HUES64 (cell line): Measurements from ENCODE around the gene JAKMIP1.

ENCODE experiments used
- H3K27ac ChIP-seq: 2 replicates; pipeline ENCODE4 v1.7.0; 2013; ENCODE audit warnings: low read depth, low read length, inconsistent platforms
- H3K27me3 ChIP-seq: 2 replicates; pipeline ENCODE4 v1.6.1; 2013; ENCODE audit warnings: mild to moderate bottlenecking, low read length; ENCODE audit not compliant: insufficient read depth
- H3K36me3 ChIP-seq: 2 replicates; pipeline ENCODE4 v1.6.1; 2013; ENCODE audit warnings: mild to moderate bottlenecking, low read length; ENCODE audit not compliant: insufficient read depth
- H3K4me1 ChIP-seq: 2 replicates; pipeline ENCODE4 v1.6.1; 2013; ENCODE audit warnings: mild to moderate bottlenecking, low read length, moderate library complexity; ENCODE audit not compliant: insufficient read depth
- H3K4me3 ChIP-seq: 2 replicates; pipeline ENCODE4 v1.5.1; 2013; ENCODE audit warnings: mild to moderate bottlenecking, low read length, moderate library complexity
- H3K9ac ChIP-seq: 2 replicates; pipeline ENCODE4 v1.6.1; 2013; ENCODE audit warnings: mild to moderate bottlenecking, low read depth, low read length
- H3K9me3 ChIP-seq: 2 replicates; pipeline ENCODE4 v1.6.1; 2013; ENCODE audit warnings: low read depth, low read length; ENCODE audit not compliant: insufficient read depth
- WGBS: fragments of 150-250, 120-280 bp; methylation state at CpG from one replicate; pipeline ENCODE4 v1.1.7; 2013; ENCODE audit warnings: missing lambda C conversion rate; 5-methylcytosine and 5-hydroxymethylcytosine counted together

Gene JAKMIP1

DNA sequence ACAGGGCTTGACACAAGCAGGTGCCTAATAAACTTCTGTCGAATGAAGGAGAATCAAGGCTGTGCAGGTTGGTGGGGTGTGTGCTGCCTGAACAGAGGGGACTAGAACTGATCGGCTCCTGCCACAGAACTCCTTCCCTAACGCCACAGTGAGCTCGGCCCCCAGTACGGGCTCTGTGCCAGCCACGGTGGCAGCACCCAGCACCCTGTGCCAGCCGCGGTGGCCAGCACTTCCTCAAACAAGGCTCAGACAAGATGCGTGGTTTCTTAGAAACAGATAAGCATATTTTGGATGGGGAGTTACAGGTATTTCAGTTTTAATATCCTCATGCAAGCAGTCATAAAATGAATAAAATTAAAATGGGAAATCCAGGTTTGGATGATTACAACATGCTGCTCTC is 156.1 kb downstream of the JAKMIP1 start:
- Histone ChIP-seq H3K4me3 (no peak overlapping the region), H3K36me3 (no peaks in the 10 kb centered on the region)

DNA sequence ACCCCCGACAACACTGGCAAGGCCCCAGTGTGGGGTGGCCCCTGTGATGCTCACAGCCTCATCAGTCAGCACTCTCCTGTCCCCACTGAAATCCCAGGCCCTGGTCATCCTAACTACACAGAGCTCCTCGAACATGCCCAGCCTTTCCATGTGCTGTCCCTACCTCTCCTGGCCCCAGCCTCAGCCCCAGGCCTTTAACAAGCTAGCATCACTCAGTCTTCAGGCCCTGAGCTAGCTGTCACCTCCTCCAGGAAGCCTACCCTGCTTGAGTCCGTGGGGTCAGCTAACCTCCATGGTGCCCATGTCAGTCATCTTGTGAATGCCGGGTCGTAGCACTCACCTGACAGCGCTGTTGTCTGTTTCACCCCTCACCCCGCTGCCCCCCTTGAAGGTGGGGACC is 156.5 kb downstream of the JAKMIP1 start:
- no peak overlapping the region for H3K9ac ChIP-seq
- H3K27ac ChIP-seq: no peak overlapping the region
- H3K9me3 ChIP-seq: no peaks in the 10 kb centered on the region
- 90% methylated on average over 7 of the region's 7 CpGs for WGBS
- peaks cover 9% of the 10 kb centered on the region; the same call in 1 of the 2 replicates for H3K27me3 ChIP-seq
- no peaks in the 10 kb centered on the region for H3K36me3 ChIP-seq
- no peak overlapping the region for H3K4me3 ChIP-seq
- no peaks in the 10 kb centered on the region for H3K4me1 ChIP-seq

More for the DNA sequence above, 156.1 kb downstream of the JAKMIP1 start:
- H3K27me3 ChIP-seq: peaks cover 7% of the 10 kb centered on the region; the same call in 1 of the 2 replicates
- H3K9me3 ChIP-seq: no peaks in the 10 kb centered on the region
- H3K9ac ChIP-seq: no peak overlapping the region
- no peaks in the 10 kb centered on the region for H3K4me1 ChIP-seq
- WGBS: 95% methylated on average over 9 of the region's 9 CpGs
- H3K27ac ChIP-seq: no peak overlapping the region

DNA sequence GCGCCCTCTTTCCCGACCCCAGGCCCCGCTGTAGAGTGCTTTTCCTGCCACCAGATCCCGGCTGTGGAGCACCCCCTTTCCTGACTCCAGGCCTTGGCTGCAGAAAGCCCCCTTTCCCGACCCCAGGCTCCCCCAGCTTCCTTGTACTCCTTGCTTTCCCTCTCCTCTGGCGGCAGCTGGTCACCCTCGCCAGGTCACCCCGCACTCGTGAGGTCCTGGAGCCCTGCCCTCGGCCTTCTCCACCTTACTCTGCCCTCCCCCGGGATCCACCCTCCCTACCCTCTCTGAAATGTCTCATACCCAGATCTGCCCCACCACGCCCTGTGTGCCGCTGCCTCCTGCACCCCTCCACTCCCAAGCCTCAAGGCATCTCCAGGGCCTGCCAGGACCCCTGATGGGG is 157.2 kb downstream of the JAKMIP1 start:
- WGBS: 95% methylated on average over 13 of the region's 13 CpGs
- no peak overlapping the region for H3K9ac ChIP-seq
- no peak overlapping the region for H3K4me3 ChIP-seq
- peaks cover 9% of the 10 kb centered on the region; the same call in 1 of the 2 replicates for H3K27me3 ChIP-seq
- no peaks in the 10 kb centered on the region for H3K4me1 ChIP-seq
- no peak overlapping the region for H3K27ac ChIP-seq
- no peaks in the 10 kb centered on the region for H3K36me3 ChIP-seq
- H3K9me3 ChIP-seq: no peaks in the 10 kb centered on the region

DNA sequence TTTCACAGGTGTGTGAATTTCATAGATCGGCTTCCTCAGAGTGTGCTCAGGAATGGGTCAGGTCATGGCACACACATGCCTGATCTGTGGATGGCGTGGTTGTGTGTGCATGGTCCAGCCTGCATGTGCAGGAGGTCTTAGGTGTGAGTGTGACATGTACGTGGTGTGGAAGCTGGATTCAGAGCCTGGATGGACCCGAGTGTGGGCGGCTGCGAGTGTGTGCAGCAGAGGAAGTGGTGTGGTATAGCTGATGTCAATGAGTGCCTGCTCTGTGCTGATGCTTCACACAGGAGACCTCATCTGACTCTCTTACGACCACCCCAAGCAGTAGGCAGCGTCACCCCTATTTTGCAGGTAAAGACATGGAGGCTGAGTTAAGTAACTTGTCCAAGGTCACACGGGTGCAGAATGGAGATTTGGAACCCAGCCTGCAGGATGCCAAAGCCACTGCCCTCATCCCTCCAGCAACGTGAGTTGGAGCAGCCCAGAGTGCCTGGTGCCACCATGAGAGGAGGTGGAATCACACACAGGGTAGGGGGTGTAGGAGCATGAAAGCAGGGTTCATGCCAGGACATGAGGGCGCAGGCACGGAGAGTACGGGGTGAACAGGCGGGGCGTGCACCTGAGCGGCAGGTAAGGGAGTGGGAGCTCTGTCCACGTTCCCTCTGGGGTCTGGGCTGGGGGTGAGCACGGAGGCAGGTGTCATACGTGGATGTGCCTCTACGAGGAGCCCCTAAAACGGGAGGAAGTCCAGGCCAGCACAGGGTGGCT is 157.9 kb downstream of the JAKMIP1 start:
- no peaks in the 10 kb centered on the region for H3K36me3 ChIP-seq
- no peak overlapping the region for H3K27ac ChIP-seq
- H3K27me3 ChIP-seq: peaks cover 9% of the 10 kb centered on the region; the same call in 1 of the 2 replicates
- H3K4me3 ChIP-seq: no peak overlapping the region
- no peaks in the 10 kb centered on the region for H3K4me1 ChIP-seq
- 95% methylated on average over 21 of the region's 21 CpGs for WGBS
- H3K9ac ChIP-seq: no peak overlapping the region
- no peaks in the 10 kb centered on the region for H3K9me3 ChIP-seq

- no peak overlapping the region for H3K27ac ChIP-seq
- no peaks in the 10 kb centered on the region for H3K4me1 ChIP-seq
- H3K27me3 ChIP-seq: peaks cover 9% of the 10 kb centered on the region; the same call in 1 of the 2 replicates
- H3K9me3 ChIP-seq: no peaks in the 10 kb centered on the region
- H3K9ac ChIP-seq: no peak overlapping the region
- no peak overlapping the region for H3K4me3 ChIP-seq
- 92% methylated on average over 5 of the region's 5 CpGs for WGBS
- H3K36me3 ChIP-seq: no peaks in the 10 kb centered on the region
Observed at GRCh38 chr4:6041800-6042199, 158.5 kb downstream of the JAKMIP1 start.

DNA sequence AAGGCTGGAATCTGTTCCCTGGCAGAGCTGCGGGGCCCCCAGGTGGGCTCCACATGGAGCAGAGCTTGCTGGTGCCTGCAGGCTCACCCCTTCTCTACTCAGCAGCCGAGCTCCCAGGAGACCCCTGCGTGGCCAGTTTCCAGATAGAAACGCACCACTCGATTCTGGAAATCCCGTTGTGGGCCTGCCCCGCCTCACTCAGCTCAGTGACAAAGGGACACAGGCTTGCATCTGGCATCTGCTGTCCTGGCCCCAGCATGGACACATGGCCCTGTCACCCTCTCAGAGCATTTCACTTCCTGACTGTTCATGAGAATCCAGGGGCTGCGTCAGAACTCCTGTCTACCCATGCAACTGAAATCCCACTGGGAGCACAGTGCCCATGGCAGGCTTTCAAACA is 161.6 kb downstream of the JAKMIP1 start:
- Histone ChIP-seq H3K4me1 (peaks cover 4% of the 10 kb centered on the region; the same call in 1 of the 2 replicates), H3K9ac (no peak overlapping the region), H3K27me3 (peaks cover 9% of the 10 kb centered on the region; the same call in 1 of the 2 replicates), H3K4me3 (no peak overlapping the region), H3K27ac (no peak overlapping the region), H3K36me3 (no peaks in the 10 kb centered on the region), H3K9me3 (no peaks in the 10 kb centered on the region)
- 93% methylated on average over 8 of the region's 8 CpGs for WGBS

DNA sequence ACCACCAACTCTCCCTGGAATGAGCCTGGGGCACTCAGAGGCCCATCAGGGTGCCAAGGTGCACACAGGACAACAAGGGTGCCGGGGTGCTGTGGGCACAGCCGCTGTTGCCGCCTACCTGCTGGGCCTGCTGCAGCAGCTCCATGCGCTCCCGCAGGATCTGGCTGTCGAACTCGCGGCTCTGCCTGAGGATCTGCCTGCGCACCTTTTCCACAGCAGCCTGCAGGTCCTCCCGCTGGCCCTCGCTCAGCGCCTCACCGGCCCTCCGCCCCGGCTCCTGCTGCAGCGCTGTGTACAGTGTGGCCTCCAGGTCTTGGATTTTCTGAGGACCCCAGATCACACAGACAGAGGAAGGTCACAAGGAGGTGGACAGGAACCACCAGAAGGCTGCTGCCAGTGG is 164.6 kb downstream of the JAKMIP1 start:
- Histone ChIP-seq H3K36me3 (no peaks in the 10 kb centered on the region), H3K27me3 (peaks cover 6% of the 10 kb centered on the region; the same call in 1 of the 2 replicates), H3K4me1 (peaks cover 4% of the 10 kb centered on the region; the same call in 1 of the 2 replicates), H3K9ac (no peak overlapping the region), H3K4me3 (no peak overlapping the region), H3K27ac (no peak overlapping the region), H3K9me3 (no peaks in the 10 kb centered on the region)
- WGBS: 94% methylated on average over 16 of the region's 16 CpGs

DNA sequence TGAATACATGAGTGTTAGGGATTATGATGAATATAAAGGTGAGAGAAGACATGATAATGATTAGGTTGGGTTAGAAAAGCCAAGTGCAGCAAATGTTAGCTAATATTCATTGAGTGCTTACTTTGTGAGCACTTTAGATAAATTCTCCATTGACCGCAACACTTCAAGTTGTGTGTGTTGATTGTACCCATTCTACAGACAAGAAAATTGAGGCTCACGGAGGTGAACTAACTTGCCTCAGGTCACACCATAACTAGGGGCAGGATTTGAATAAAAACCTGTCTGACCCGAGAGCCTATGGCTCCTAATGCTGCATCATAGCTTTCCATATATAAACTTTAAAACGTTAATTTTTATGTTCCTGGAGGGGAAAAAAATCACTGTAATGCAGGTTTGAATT is 167.0 kb downstream of the JAKMIP1 start:
- no peak overlapping the region for H3K27ac ChIP-seq

GRCh38 chr4:6032249-6033244 is 167.8 kb downstream of the JAKMIP1 start:
- no peaks in the 10 kb centered on the region for H3K9me3 ChIP-seq
- 86% methylated on average over 11 of the region's 11 CpGs for WGBS
- H3K9ac ChIP-seq: no peak overlapping the region
- peaks cover 14% of the 10 kb centered on the region for H3K4me1 ChIP-seq
- H3K27me3 ChIP-seq: no peaks in the 10 kb centered on the region
- H3K27ac ChIP-seq: no peak overlapping the region
- no peaks in the 10 kb centered on the region for H3K36me3 ChIP-seq
- no peak overlapping the region for H3K4me3 ChIP-seq

More for the DNA sequence above, 167.0 kb downstream of the JAKMIP1 start:
- Histone ChIP-seq H3K4me3 (no peak overlapping the region), H3K9me3 (no peaks in the 10 kb centered on the region), H3K4me1 (peaks cover 14% of the 10 kb centered on the region), H3K36me3 (no peaks in the 10 kb centered on the region), H3K27me3 (no peaks in the 10 kb centered on the region), H3K9ac (no peak overlapping the region)
- WGBS: 91% methylated on average over 4 of the region's 4 CpGs

DNA sequence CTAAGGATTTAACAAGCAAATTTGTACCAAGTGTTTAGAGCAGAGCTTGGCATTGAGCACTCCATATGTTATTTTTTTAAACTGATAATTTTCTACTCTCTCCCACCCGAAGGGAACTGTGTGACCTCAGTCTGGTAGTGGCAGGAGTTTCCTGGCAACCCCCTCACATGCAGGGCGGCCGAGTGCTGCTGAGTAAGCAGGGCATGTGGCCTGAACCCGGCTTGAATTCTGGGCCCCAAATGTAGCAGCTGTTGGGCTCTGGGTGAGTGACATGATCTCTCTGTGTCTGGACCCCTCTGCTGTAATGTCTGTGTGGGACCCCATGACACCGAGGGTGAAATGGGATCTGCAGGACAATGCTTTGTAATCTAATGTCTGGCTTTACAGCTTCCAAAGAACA is 168.5 kb downstream of the JAKMIP1 start:
- Histone ChIP-seq H3K9ac (no peak overlapping the region), H3K4me3 (no peak overlapping the region), H3K9me3 (no peaks in the 10 kb centered on the region), H3K4me1 (peaks cover 14% of the 10 kb centered on the region), H3K27me3 (no peaks in the 10 kb centered on the region), H3K36me3 (no peaks in the 10 kb centered on the region), H3K27ac (no peak overlapping the region)
- 88% methylated on average over 5 of the region's 5 CpGs for WGBS

GRCh38 chr4:6030679-6031078 is 169.7 kb downstream of the JAKMIP1 start:
- Histone ChIP-seq H3K9ac (no peak overlapping the region), H3K9me3 (no peaks in the 10 kb centered on the region), H3K27ac (no peak overlapping the region), H3K4me3 (no peak overlapping the region), H3K4me1 (peaks cover 10% of the 10 kb centered on the region), H3K36me3 (no peaks in the 10 kb centered on the region), H3K27me3 (no peaks in the 10 kb centered on the region)
- 93% methylated on average over 7 of the region's 7 CpGs for WGBS
